Measurements from ENCODE around the gene DEK.

GRCh38 chr6:18183766-18184165, 80.6 kb downstream of the DEK start:
- TF ChIP-seq, protein P1, sequence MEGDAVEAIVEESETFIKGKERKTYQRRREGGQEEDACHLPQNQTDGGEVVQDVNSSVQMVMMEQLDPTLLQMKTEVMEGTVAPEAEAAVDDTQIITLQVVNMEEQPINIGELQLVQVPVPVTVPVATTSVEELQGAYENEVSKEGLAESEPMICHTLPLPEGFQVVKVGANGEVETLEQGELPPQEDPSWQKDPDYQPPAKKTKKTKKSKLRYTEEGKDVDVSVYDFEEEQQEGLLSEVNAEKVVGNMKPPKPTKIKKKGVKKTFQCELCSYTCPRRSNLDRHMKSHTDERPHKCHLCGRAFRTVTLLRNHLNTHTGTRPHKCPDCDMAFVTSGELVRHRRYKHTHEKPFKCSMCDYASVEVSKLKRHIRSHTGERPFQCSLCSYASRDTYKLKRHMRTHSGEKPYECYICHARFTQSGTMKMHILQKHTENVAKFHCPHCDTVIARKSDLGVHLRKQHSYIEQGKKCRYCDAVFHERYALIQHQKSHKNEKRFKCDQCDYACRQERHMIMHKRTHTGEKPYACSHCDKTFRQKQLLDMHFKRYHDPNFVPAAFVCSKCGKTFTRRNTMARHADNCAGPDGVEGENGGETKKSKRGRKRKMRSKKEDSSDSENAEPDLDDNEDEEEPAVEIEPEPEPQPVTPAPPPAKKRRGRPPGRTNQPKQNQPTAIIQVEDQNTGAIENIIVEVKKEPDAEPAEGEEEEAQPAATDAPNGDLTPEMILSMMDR (IDR thresholded peaks at IDR 0.05; ENCODE audit: low read depth, low read length) = no peak
- TF ChIP-seq POLR2A (IDR thresholded peaks at IDR 0.05; ENCODE audit: extremely low read depth, insufficient read length) = no peak
